ENCODE results near the gene STAB1.

STAB1 gene

DNA sequence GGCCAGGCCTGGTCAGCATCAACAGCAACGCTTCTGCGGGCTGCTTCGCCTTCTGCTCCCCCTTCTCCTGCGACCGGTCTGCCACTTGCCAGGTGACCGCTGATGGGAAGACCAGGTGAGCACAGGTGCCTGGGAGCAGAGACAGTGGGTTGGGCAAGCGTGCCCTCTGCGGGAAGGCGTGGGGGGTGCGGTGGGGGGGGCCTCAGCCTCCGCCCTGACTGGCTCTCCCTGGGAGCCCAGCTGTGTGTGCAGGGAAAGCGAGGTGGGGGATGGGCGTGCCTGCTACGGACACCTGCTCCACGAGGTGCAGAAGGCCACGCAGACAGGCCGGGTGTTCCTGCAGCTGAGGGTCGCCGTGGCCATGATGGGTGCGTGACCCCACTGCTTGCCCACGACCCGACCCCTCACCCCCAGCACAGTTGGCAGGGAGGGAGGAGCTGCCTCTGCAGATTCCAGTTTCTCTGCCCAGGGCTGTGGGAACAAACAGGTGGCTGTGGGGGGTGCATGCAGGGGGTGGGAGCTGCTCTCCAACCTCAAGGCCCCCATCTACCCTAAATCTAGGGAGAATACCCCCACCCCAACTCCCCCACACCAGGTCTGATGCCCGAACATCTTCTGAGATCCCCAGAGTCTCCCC lies 8.8 kb downstream of the STAB1 start:
- no peak for DNase-seq (ENCODE audit: low read depth in 2 of 2)

DNA sequence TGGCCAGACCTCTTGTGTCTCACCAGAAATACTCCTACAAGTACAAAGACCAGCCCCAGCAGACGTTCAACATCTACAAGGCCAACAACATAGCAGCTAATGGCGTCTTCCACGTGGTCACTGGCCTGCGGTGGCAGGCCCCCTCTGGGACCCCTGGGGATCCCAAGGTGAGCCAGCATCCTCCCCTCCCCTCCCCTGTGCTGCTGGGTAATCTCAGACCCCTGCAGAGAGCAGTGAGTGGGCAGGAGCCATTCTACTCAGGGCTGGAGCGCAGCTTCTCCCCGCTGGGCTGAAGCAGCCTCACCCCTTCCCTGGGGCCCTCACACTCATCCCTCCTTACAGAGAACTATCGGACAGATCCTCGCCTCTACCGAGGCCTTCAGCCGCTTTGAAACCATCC lies 9.8 kb downstream of the STAB1 start:
- DNase-seq (ENCODE audit: low read depth in 2 of 2), result no peak

DNA sequence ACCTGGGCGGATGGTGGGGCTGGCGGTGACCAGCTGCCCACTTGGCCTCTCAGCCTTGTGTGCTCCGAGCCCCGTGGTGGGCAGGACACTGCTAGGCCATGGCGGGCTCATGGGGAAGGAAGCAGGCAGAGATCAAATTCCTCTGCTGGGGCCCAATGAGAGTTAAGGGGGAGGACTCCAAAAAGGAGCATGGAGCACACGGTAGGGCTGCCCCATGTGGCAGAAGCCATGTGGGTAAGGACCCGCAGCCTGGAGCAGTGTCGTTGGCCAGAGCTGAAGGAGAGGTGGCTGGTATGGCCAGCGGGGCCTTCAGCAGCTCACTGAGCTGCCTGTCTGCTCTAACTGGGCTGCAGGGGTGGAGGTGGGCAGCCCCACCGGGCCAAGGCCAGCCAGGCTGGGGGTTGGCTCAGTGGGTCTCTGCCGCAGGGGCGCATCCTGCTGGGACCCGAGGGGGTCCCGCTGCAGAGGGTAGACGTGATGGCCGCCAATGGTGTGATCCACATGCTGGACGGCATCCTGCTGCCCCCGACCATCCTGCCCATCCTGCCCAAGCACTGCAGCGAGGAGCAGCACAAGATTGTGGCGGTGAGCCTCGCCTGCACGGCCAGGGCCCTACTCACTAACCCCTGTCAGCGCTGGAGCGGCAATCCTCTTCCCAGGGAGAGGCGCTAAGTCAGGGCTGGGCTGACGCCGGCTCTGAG lies 11.3 kb downstream of the STAB1 start:
- DNase-seq (ENCODE audit: low read depth in 2 of 2), result no peak

GRCh38 chr3:52507359-52507758 lies 12.2 kb downstream of the STAB1 start:
- no peak for DNase-seq (ENCODE audit: low read depth in 2 of 2)

DNA sequence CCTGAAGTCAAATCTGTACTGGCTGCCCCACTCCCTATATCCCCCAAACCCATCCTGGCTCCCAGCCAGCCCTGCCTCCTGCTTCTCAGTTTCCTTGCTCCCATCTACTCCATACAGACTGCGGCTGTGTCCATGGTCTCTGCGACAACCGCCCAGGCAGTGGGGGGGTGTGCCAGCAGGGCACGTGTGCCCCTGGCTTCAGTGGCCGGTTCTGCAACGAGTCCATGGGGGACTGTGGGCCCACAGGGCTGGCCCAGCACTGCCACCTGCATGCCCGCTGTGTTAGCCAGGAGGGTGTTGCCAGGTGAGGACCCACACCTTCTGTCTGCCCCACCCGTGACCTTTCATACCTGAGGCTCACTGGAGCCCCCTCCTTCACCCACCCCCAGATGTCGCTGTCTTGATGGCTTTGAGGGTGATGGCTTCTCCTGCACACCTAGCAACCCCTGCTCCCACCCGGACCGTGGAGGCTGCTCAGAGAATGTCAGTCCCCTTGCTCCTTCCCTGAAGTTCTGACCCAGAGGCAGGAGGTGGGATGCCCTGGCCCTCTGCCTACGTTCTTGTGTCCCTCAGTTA lies 14.7 kb downstream of the STAB1 start:
- no peak for DNase-seq (ENCODE audit: low read depth in 2 of 2)

GRCh38 chr3:52511509-52511908 lies 16.4 kb downstream of the STAB1 start:
- DNase-seq (ENCODE audit: low read depth in 2 of 2), result no peak

- DNase-seq (ENCODE audit: low read depth in 2 of 2), result no peak
These were observed 17.0 kb downstream of the STAB1 start for GRCh38 chr3:52512105-52512504.

GRCh38 chr3:52512727-52513126 lies 17.6 kb downstream of the STAB1 start:
- no peak for DNase-seq (ENCODE audit: low read depth in 2 of 2)

DNA sequence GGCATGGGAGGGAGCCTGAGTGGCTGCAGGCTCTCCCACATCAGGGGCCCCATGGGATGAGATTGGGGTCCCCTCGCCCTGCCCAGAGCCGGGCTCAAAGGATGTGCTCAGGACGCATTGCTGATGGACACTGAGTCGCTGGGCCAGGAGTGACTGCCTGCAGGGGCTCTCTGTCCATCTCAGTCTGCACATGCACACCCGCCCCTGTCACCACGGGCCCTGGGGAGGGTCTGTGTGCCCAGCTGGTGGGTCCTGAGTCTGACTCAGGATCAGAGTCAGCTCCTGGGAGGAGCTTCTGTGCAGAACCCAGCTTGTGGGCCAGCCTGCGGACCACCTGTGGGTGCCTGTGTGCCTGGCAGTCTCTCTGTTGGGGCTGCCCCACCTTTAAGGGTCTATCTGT lies 18.1 kb downstream of the STAB1 start:
- no peak for DNase-seq (ENCODE audit: low read depth in 2 of 2)

- DNase-seq (ENCODE audit: low read depth in 2 of 2), result no peak
These were observed 19.4 kb downstream of the STAB1 start for GRCh38 chr3:52514576-52514975.

- DNase-seq (ENCODE audit: low read depth in 2 of 2), result no peak
These were observed 20.1 kb downstream of the STAB1 start for GRCh38 chr3:52515192-52515591.

GRCh38 chr3:52516509-52517195 lies 21.5 kb downstream of the STAB1 start:
- DNase-seq (ENCODE audit: low read depth in 2 of 2), result no peak

GRCh38 chr3:52517796-52518722 lies 22.9 kb downstream of the STAB1 start:
- no peak for DNase-seq (ENCODE audit: low read depth in 2 of 2)

DNA sequence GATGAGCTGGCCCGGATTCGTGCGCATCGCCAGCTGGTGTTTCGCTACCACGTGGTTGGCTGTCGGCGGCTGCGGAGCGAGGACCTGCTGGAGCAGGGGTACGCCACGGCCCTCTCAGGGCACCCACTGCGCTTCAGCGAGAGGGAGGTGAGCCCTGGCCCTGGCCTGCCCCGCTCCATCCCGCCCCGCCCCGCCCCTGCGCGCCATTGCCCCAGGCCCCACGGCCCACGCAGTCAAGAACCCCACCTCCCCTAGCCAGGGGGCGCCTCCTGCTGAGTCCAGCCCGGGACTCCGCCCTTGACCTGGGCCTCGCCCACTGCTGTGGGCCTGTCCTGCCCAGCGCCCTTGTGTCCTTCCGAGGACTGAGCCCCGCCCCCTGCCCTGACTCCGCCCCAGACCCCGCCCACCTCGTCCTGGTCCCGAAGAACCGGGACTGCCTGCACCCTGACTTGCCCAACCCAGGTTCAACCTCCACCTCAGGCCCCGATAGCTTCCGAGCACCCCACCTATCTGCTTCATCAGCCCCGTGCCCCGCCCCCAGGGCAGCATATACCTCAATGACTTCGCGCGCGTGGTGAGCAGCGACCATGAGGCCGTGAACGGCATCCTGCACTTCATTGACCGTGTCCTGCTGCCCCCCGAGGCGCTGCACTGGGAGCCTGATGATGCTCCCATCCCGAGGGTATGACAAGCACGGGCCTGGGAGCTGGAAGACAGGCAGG lies 23.7 kb downstream of the STAB1 start:
- no peak for DNase-seq (ENCODE audit: low read depth in 2 of 2)

DNA sequence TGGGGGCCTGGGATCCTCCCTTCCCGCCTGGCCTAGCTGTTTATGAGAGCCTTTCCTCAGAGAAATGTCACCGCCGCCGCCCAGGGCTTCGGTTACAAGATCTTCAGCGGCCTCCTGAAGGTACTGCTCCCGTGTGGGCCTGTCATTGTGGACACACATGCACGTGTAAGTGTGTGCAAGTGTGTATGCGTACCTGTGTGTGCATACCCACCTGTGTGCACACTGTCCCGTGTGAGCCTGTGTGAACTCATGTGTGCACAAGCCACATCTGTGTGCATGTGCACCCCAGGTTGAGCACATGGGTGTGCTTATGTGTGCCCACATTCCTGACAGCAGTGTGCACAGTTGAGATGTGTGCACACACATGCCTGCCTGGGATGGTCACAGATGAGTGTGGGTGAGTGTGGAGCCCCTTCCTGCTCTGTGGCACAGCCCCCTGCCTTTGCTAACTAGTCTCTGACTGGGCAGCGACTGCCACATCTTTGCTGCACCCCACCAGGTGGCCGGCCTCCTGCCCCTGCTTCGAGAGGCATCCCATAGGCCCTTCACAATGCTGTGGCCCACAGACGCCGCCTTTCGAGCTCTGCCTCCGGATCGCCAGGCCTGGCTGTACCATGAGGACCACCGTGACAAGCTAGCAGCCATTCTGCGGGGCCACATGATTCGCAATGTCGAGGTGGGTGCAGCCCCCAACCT lies 24.5 kb downstream of the STAB1 start:
- no peak for DNase-seq (ENCODE audit: low read depth in 2 of 2)

DNA sequence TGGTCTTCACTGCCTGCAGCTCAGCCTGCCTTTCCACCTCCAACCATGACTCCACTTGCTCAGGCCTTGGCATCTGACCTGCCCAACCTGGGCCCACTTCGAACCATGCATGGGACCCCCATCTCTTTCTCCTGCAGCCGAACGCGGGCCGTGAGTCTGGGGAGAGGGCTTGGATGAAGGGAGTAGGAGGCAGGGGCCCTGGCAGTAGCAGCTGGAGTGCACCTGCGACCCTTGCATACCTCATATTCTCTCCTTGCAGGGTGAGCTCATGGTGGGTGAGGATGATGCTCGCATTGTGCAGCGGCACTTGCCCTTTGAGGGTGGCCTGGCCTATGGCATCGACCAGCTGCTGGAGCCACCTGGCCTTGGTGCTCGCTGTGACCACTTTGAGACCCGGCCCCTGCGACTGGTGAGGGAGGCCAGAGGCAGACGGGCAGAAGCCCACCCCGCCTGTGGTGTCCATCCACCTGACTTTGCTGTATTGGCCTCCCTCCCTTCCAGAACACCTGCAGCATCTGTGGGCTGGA lies 25.1 kb downstream of the STAB1 start:
- DNase-seq (ENCODE audit: low read depth in 2 of 2), result no peak

GRCh38 chr3:52520716-52521487 lies 25.8 kb downstream of the STAB1 start:
- DNase-seq (ENCODE audit: low read depth in 2 of 2), result no peak

- DNase-seq (ENCODE audit: low read depth in 2 of 2), result no peak
These were observed 26.3 kb downstream of the STAB1 start for GRCh38 chr3:52521488-52521824.

GRCh38 chr3:52521881-52522650 lies 26.9 kb downstream of the STAB1 start:
- no peak for DNase-seq (ENCODE audit: low read depth in 2 of 2)
